MG63 (cell line): Measurements from ENCODE around the gene ERC2. TPM values are rescaled to one million over a fixed set of nuclear protein-coding genes. Genes with fewer than 3 reads are reported as not detected.
A peak's percentile ranks its signal among the peaks of the same experiment; 100 is the strongest.

Experiments
- DNase-seq: peaks from one replicate; pipeline ENCODE4 v3.0.0-alpha.2; 2020
- H3K27me3 ChIP-seq: fragments of 250-450 bp; sonication (Bioruptor Pico); 2 replicates; pipeline ENCODE4 v1.5.1; 2020; ENCODE audit warnings: mild to moderate bottlenecking, moderate library complexity
- H3K36me3 ChIP-seq: fragments of 250-450 bp; sonication (Bioruptor Pico); 2 replicates; pipeline ENCODE4 v1.5.1; 2020; ENCODE audit warnings: mild to moderate bottlenecking, moderate library complexity
- H3K4me3 ChIP-seq: fragments of 250-450 bp; sonication (Bioruptor Pico); 2 replicates; pipeline ENCODE4 v1.5.1; 2020; ENCODE audit warnings: mild to moderate bottlenecking, moderate library complexity
- H3K9me3 ChIP-seq: fragments of 250-450 bp; sonication (Bioruptor Pico); 2 replicates; pipeline ENCODE4 v1.5.1; 2020; ENCODE audit warnings: mild to moderate bottlenecking, moderate library complexity
- total RNA-seq: library from RNA; depleted of rRNA; stranded (reverse); fragments of >200 nt; shearing (Covaris generic); gene quantifications from 2 replicates; pipeline ENCODE4 v1.2.3, GENCODE V29; 2014; ENCODE audit warnings: low replicate concordance

ERC2 gene
- total RNA-seq, 1 experiment from 2014 or later, result not detected

GRCh38 chr3:56200251-56200650 lies 268.0 kb downstream of the ERC2 start:
- no peaks in the 10 kb centered on the region for H3K36me3 ChIP-seq
- H3K4me3 ChIP-seq, result no peak overlapping the region
- DNase-seq, result no peak
- H3K9me3 ChIP-seq, result no peaks in the 10 kb centered on the region
- H3K27me3 ChIP-seq, result no peaks in the 10 kb centered on the region

- H3K9me3 ChIP-seq, result no peaks in the 10 kb centered on the region
- no peaks in the 10 kb centered on the region for H3K27me3 ChIP-seq
- DNase-seq, result no peak
- no peak overlapping the region for H3K4me3 ChIP-seq
- H3K36me3 ChIP-seq, result no peaks in the 10 kb centered on the region
Measured at GRCh38 chr3:56197991-56198390, 270.3 kb downstream of the ERC2 start.

DNA sequence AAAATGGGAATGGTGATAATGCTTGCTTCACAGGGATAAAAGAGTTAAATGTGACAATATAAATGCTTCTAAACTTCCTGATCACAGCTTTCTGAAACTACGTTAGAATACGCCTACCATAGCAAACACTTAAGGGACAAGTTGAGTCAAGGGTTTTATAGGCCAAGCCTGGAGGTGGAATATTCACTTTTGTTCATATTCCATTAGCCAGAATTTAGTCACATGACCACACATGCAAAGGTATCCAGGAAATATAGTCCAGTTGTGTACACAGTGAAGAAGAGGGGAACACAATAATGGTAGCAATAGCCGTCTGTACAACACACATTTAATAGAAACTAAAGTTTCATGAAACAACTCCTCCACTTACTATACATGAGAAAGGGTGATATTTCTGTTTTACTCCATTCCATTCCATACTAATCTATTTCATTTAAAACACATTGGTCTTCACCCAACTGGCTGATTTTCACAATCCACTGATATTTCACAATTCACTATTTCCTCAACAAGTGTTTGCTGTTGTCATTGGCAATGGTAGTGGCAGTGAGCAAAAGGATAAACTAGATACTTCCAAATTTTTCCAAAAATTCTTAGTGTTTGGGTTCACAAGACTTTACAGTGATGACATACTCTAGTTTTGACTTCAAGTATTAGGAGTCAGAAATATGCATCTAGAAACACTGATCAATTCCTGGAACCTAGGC lies 270.9 kb downstream of the ERC2 start:
- no peak for DNase-seq

GRCh38 chr3:56196700-56197099 lies 271.6 kb downstream of the ERC2 start:
- H3K27me3 ChIP-seq, result no peaks in the 10 kb centered on the region
- DNase-seq, result no peak
- no peaks in the 10 kb centered on the region for H3K36me3 ChIP-seq
- H3K4me3 ChIP-seq, result no peak overlapping the region
- no peaks in the 10 kb centered on the region for H3K9me3 ChIP-seq

More for the DNA sequence above, 270.9 kb downstream of the ERC2 start:
- no peaks in the 10 kb centered on the region for H3K9me3 ChIP-seq
- no peaks in the 10 kb centered on the region for H3K36me3 ChIP-seq
- no peak overlapping the region for H3K4me3 ChIP-seq
- H3K27me3 ChIP-seq, result no peaks in the 10 kb centered on the region

DNA sequence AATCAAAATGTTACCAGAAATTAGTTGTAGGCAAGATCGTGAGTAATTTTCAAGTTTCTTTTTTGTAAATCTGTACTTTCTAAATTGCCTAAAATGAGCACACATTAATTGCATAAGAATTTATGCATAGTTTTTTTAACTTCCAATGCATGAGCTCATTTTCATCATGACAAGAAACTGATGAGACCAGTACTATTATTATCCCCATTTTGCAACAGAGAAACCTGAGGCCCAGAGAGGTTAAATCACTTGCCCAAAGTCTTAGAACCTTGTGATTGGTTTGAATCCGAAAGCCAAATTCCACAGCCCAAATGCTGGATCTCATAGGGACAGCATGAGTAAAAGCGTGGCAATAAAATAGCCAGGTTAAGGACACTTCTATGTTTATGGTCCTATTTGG lies 274.7 kb downstream of the ERC2 start:
- DNase-seq, result no peak
- no peaks in the 10 kb centered on the region for H3K36me3 ChIP-seq
- no peaks in the 10 kb centered on the region for H3K9me3 ChIP-seq
- no peaks in the 10 kb centered on the region for H3K27me3 ChIP-seq
- no peak overlapping the region for H3K4me3 ChIP-seq

DNA sequence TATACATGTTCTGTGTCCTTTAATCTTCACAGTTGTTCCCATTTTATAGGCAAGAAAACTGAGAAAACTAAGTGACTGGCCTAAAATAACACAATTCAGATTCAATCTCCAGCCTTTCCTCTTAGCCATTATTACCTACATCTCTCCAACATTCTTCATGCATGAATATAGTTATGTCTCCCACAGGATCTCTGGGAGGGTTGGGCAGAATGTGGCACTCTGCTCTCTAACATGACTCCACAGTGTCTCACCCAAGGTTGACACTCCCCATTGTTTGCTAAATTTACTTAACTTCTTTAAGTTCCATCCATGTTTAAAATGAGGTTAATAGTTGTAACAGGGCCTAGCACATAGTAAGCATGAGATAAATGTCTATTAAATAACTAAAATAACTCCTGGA lies 276.3 kb downstream of the ERC2 start:
- H3K36me3 ChIP-seq, result no peaks in the 10 kb centered on the region
- H3K27me3 ChIP-seq, result no peaks in the 10 kb centered on the region
- DNase-seq, result no peak
- no peaks in the 10 kb centered on the region for H3K9me3 ChIP-seq
- no peak overlapping the region for H3K4me3 ChIP-seq

DNA sequence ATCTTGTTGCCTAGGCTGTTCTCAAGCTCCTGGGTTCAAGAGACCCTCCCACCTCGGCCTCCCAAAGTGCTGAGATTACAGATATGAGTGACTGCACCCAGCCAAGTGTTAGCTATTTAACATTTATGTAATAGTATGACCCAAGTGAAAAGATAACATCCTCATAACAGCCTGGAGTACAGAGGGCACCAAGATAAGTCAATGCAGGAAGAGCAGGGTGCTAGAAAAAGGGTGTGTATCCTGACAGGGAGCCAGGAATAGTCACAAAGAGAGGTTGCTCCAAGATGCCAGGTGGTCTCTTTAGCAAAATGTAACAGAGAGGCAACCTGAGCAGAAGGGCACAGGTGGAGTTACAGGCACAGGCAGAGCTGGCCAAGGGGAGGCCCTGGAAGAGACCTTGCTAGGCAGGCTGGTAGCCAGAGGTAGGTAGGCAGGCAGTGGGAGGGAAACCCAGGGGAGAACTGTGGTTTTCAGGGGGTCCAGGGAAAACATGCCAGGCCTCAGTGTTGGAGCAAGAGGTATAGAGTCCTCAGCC lies 277.4 kb downstream of the ERC2 start:
- Histone ChIP-seq H3K4me3 (no peak overlapping the region), H3K36me3 (no peaks in the 10 kb centered on the region), H3K9me3 (no peaks in the 10 kb centered on the region), H3K27me3 (no peaks in the 10 kb centered on the region)
- no peak for DNase-seq

DNA sequence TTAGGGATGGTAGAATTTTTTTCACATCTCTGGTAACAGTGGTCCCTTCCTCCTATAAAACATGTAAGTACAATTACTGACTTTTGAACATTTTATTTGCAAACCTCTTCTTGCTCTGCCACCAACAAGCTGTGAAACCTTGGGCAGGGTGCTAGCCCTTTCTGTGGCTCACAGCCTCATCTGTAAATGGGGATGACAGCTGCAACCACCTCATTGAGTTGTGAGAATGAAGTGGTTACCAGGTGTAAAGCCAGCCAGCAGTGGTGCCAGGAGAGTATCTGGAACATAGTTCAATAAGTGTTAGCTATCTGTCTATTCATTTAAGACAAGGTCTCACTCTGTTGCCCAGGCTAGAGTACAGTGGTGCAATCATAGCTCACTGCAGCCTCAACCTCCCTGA lies 278.1 kb downstream of the ERC2 start:
- H3K27me3 ChIP-seq, result no peaks in the 10 kb centered on the region
- no peak for DNase-seq
- no peaks in the 10 kb centered on the region for H3K36me3 ChIP-seq
- H3K4me3 ChIP-seq, result no peak overlapping the region
- no peaks in the 10 kb centered on the region for H3K9me3 ChIP-seq

DNA sequence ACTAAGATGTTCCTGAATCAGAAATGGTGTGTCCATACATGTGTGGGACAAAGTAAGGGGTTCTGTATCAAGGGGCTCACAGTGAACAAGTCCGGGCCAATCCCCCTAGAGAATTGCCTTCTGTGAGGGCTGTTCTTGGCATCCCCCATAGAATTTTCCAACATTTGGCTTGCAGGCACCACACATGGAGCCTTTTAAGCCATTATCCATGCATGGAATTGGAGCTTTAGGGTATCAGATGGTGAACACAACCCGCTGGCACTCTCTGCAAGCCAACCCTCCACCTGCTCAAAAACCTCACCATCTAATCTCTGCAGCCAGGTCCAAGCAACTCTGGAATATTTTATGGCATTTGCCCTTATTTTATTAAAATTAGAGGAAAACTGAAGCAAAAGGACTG lies 278.7 kb downstream of the ERC2 start:
- no peak overlapping the region for H3K4me3 ChIP-seq
- H3K9me3 ChIP-seq, result no peaks in the 10 kb centered on the region
- no peaks in the 10 kb centered on the region for H3K27me3 ChIP-seq
- no peak for DNase-seq
- no peaks in the 10 kb centered on the region for H3K36me3 ChIP-seq

DNA sequence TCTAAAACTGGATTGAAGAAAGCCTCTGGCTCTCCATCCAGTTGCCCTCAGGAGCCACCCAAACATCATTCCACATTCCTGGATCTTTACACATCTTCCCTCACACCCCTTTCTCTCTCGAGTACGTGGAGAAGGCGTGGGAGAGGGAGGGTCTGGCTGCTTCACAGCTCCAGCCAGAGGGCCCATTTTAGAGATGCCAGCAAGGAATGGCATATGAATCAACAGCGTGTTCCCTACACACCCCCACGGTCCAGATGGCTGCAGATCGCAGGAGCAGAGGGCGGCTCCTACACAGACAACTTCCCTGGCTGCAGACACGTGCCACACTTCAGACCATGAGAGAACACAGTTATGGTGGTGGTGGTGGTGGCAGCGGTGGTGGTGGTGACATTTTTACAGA lies 280.1 kb downstream of the ERC2 start:
- DNase-seq, result no peak
- Histone ChIP-seq H3K27me3 (no peaks in the 10 kb centered on the region), H3K36me3 (no peaks in the 10 kb centered on the region), H3K9me3 (no peaks in the 10 kb centered on the region), H3K4me3 (no peak overlapping the region)

DNA sequence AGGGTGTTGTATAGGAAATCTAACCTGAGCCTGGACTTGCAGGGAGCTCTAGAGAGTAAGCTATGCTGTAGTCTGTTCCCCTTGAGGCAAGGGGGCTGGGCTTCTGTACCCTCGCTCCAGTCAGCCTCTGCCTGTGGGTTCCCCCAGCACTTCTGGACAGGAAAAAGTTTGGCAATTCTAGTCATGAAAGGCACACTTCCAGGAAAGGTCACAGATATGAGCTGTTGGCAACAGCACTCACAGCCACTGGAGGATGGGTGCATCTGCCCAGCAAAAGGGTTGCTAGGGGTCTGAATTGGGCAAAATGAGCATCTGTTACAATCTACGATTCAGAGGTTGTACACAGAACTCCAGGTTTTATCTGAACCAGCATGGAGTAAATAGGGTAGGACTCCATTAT lies 281.2 kb downstream of the ERC2 start:
- no peak for DNase-seq
- Histone ChIP-seq H3K27me3 (no peaks in the 10 kb centered on the region), H3K9me3 (no peaks in the 10 kb centered on the region), H3K4me3 (no peak overlapping the region), H3K36me3 (no peaks in the 10 kb centered on the region)

GRCh38 chr3:56185827-56186226 lies 282.4 kb downstream of the ERC2 start:
- Histone ChIP-seq H3K9me3 (no peaks in the 10 kb centered on the region), H3K36me3 (no peaks in the 10 kb centered on the region), H3K27me3 (no peaks in the 10 kb centered on the region), H3K4me3 (no peak overlapping the region)
- no peak for DNase-seq

- H3K36me3 ChIP-seq, result no peaks in the 10 kb centered on the region
- DNase-seq, result no peak
- no peaks in the 10 kb centered on the region for H3K9me3 ChIP-seq
- no peaks in the 10 kb centered on the region for H3K27me3 ChIP-seq
- no peak overlapping the region for H3K4me3 ChIP-seq
Measured at GRCh38 chr3:56183529-56183928, 284.7 kb downstream of the ERC2 start.

DNA sequence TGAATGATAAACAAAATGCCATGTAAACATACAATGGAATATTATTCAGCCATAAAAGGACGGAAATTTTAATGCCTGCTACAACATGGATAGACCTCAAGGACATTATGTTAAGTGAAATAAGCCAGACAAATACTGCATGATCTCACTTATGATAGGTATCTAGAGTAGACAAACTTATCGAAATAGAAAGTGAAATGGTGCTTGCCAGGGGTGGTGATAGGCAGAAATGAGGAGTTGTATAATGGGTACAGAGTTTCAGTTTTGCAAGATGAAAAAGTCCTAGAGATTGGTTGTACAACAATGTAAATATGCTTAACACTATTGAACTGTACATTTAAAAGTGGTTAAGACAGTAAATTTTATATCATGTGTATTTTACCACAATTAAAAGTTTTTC lies 287.8 kb downstream of the ERC2 start:
- no peaks in the 10 kb centered on the region for H3K27me3 ChIP-seq
- no peaks in the 10 kb centered on the region for H3K36me3 ChIP-seq
- H3K9me3 ChIP-seq, result no peaks in the 10 kb centered on the region
- H3K4me3 ChIP-seq, result no peak overlapping the region
- no peak for DNase-seq

GRCh38 chr3:56173601-56174000 lies 294.7 kb downstream of the ERC2 start:
- Histone ChIP-seq H3K27me3 (no peaks in the 10 kb centered on the region), H3K36me3 (no peaks in the 10 kb centered on the region), H3K4me3 (no peak overlapping the region), H3K9me3 (no peaks in the 10 kb centered on the region)
- DNase-seq, result no peak

GRCh38 chr3:56164436-56164835 lies 303.8 kb downstream of the ERC2 start:
- no peak overlapping the region for H3K4me3 ChIP-seq
- H3K9me3 ChIP-seq, result no peaks in the 10 kb centered on the region; the same call in 1 of the 2 replicates
- DNase-seq, result no peak
- no peaks in the 10 kb centered on the region for H3K36me3 ChIP-seq
- H3K27me3 ChIP-seq, result no peaks in the 10 kb centered on the region

- Histone ChIP-seq H3K4me3 (no peak overlapping the region), H3K36me3 (no peaks in the 10 kb centered on the region), H3K27me3 (no peaks in the 10 kb centered on the region), H3K9me3 (no peaks in the 10 kb centered on the region; the same call in 1 of the 2 replicates)
- peak; percentile 77 for DNase-seq
Measured at GRCh38 chr3:56157693-56158362, 310.4 kb downstream of the ERC2 start.

- DNase-seq, result peak; percentile 1
- no peaks in the 10 kb centered on the region for H3K9me3 ChIP-seq
- H3K4me3 ChIP-seq, result no peak overlapping the region
- no peaks in the 10 kb centered on the region for H3K27me3 ChIP-seq
- H3K36me3 ChIP-seq, result no peaks in the 10 kb centered on the region
Measured at GRCh38 chr3:56154297-56154696, 314.0 kb downstream of the ERC2 start.
